Gastroesophageal sphincter (tissue), 3 donors: ENCODE data around the gene SNX33.

Source experiments
- EP300 ChIP-seq: sonication (generic); formaldehyde crosslinking; IDR thresholded peaks from one replicate; pipeline ENCODE4 v1.6.1; 2017; ENCODE audit warnings: antibody characterized with exemption, mild to moderate bottlenecking
- POLR2A ChIP-seq, 2 donors: fragments of 450-650 bp; IDR thresholded peaks; one replicate each; pipeline ENCODE4 v1.6.1; 2017; ENCODE audit warnings: antibody characterized with exemption in 2 of 2, mild to moderate bottlenecking in 2 of 2, moderate library complexity in 1 of 2
- TF ChIP-seq, protein P1 (sequence below), 4 experiments: fragments of 200-600 bp in 2 of 4; fragments of 450-650 bp in 2 of 4; sonication (generic) in 1 of 4; IDR thresholded peaks; one replicate each; pipeline ENCODE4 v1.5.1; 2017 to 2019; ENCODE audit warnings: antibody characterized with exemption in 4 of 4, mild to moderate bottlenecking in 2 of 4, moderate library complexity in 2 of 4

DNA sequence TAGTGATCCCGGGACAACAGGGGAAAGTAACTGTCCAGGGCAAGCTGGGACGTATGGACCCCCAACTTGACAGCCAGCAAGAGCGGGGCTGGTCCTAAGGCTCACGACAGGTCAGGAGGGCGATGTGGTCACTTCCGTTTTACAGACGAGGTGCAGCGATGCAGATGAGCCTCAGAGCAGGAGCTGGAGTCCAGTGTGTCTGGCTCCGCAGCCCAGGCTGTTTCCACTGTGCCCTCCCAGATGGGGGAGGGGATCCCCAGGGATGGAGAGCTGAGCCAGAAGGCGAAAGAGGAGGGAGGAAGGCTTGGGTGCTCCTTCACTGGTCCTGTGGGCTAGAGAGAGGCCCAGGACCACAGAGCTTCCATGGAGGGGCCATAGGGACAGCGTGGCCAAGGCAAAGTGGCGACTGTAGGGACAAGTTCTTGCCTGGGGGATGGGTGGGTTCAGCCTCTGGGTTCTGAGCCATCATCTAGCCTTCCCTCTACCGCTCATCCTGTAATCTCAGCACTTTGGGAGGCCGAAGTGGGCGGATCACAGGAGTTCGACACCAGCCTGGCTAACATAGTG is 5.7 kb downstream of the SNX33 start:
- TF ChIP-seq, protein P1, sequence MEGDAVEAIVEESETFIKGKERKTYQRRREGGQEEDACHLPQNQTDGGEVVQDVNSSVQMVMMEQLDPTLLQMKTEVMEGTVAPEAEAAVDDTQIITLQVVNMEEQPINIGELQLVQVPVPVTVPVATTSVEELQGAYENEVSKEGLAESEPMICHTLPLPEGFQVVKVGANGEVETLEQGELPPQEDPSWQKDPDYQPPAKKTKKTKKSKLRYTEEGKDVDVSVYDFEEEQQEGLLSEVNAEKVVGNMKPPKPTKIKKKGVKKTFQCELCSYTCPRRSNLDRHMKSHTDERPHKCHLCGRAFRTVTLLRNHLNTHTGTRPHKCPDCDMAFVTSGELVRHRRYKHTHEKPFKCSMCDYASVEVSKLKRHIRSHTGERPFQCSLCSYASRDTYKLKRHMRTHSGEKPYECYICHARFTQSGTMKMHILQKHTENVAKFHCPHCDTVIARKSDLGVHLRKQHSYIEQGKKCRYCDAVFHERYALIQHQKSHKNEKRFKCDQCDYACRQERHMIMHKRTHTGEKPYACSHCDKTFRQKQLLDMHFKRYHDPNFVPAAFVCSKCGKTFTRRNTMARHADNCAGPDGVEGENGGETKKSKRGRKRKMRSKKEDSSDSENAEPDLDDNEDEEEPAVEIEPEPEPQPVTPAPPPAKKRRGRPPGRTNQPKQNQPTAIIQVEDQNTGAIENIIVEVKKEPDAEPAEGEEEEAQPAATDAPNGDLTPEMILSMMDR (IDR thresholded peaks at IDR 0.05), result no peak
- TF ChIP-seq EP300 (no peak), POLR2A (IDR thresholded peaks at IDR 0.05) (no peak)
